ENCODE data around the gene KRT73.
A peak's percentile ranks its signal among the peaks of the same experiment; 100 is the strongest.

KRT73 gene

DNA sequence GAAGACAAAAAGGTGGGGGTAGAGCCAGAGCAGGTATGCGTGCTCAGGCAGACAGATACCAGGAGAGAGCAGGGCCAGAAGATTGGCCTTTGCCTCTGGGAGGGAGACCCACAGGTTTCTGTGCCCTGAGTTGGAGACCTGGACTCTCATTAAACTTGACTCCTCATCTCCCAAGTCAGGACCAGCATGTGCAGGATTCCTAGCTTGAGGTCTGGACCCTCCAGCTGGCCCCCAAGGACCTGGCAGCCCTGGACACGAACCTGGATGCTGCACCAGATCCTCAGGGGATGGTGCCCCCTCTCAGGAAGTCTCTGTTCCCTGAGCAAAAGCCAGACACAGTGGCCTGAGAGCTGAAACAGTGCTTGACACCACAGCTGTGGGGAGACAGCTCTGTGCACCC is 10.5 kb upstream of the KRT73 start:
- Mint-ChIP-seq H3K27ac (no peak overlapping the region), H3K4me1 (ENCODE audit: low read depth in 2 of 2) (peaks cover 26 to 40% of the 10 kb centered on the region in 2 donors), H3K27me3 (peaks cover 0 to 29% of the 10 kb centered on the region in 2 donors), H3K9me3 (no peaks in the 10 kb centered on the region), H3K4me3 (no peak overlapping the region), H3K36me3 (ENCODE audit: insufficient read depth) (no peaks in the 10 kb centered on the region)
- ATAC-seq (replicated peaks) (no peak), DNase-seq (no peak)

DNA sequence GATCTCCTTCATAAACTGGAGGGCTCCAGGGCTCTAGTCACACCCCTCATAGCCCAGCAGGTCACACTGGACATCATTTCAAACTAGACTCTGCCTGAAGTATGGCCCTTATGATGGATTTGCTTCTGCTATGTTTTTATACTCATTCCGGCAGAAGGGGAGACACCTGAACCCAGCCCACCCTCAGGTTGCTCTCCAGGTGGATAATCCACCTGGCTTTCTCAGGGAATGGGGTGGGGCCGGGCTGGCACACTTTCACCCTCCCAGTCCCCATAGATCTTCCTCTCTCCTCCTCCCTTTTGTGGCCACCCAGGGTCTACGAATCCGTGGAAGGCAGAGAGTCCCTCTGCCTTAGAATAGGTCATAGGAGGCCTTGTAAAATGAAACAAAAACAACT is 9.8 kb upstream of the KRT73 start:
- Mint-ChIP-seq H3K36me3 (ENCODE audit: insufficient read depth) (no peaks in the 10 kb centered on the region), H3K27ac (no peak overlapping the region), H3K9me3 (no peaks in the 10 kb centered on the region), H3K4me1 (ENCODE audit: low read depth in 2 of 2) (peaks cover 20 to 35% of the 10 kb centered on the region in 2 donors), H3K27me3 (peaks cover 0 to 26% of the 10 kb centered on the region in 2 donors), H3K4me3 (peak overlapping the region in 1 of 2 donors; percentile 4)
- no peak for ATAC-seq (replicated peaks)
- no peak for DNase-seq

DNA sequence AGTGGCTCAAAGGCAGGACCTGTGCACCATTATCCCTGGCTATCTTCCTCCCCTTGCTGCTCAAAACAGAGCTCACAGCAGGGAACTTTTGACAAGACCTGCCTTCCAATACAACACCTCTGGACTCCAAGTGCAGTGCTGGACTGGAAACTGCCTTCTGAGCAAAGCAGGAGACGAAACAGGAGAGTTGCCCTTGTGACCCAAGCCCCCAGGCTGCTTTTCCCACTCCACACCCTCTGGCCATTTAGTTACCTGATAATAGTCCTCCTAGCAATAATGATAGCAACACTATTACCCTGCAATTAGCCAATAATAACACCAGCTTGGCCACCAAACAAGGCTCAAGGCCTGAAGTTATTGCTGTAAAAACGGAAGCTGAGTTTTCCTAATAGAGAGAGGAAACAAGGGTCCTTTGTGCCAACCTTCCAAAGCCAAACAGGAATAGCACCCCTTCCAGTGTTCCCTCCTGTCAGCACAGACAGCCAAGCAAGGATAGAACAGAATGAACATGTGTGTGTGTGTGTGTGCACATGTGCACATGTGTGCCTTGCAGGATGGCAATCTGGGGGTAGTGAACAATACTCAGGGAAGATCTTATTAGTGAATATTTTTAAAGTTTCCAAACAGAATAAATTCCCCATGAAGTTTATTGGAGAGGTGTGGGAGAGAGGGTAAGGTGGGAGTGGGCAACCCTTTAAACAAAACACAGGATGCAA is 9.2 kb upstream of the KRT73 start:
- ATAC-seq (replicated peaks), result no peak
- no peaks in the 10 kb centered on the region for H3K36me3 Mint-ChIP-seq (ENCODE audit: insufficient read depth)
- H3K4me3 Mint-ChIP-seq, result no peak overlapping the region
- H3K27ac Mint-ChIP-seq, result no peak overlapping the region
- peaks cover 0 to 26% of the 10 kb centered on the region in 2 donors for H3K27me3 Mint-ChIP-seq
- H3K4me1 Mint-ChIP-seq (ENCODE audit: low read depth in 2 of 2), result peaks cover 20 to 31% of the 10 kb centered on the region in 2 donors
- no peak for DNase-seq
- H3K9me3 Mint-ChIP-seq, result no peaks in the 10 kb centered on the region

DNA sequence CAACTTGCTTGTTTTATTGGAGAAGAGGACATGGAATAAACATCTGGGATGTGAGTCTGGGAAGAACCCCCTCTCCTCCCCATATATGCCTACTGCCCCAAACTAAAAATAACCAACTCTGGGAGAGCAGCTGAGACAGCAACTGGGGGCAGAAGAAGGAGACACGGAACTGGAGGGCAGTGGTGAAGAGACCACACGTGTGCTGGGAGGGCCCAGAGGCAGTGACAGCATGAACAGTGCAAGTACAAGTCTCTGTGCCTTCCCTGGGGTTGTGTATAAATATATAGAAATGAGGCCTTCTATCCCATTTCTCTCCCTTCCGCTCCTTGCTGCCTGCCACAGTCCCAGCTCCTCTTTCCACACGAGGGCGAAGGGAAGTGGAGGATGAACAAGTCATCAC is 4.0 kb upstream of the KRT73 start:
- Mint-ChIP-seq H3K4me3 (no peak overlapping the region), H3K36me3 (ENCODE audit: insufficient read depth) (no peaks in the 10 kb centered on the region), H3K27ac (no peak overlapping the region), H3K4me1 (ENCODE audit: low read depth in 2 of 2) (peaks cover 2 to 4% of the 10 kb centered on the region in 2 donors), H3K27me3 (peaks cover 0 to 29% of the 10 kb centered on the region in 2 donors), H3K9me3 (no peaks in the 10 kb centered on the region)
- ATAC-seq (replicated peaks) (no peak), DNase-seq (no peak)

DNA sequence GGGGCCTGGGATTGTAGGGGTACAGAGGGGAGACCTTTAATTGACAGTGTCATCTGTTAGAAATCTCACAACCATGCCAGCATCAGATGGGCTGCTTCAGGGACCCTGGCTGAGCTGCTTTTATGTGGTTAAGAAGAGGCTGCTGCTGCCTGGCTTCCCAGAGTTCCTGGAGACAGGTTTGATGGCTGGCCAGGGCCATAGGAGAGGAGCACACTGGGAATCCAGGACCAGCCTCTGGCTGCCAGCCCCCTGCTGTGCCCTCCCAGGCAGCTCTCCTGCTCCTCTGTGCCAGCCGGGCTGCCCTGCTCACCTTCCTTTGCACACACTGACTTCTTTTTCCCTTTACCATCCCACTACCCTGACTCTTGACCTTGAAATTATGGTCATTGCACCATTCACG is 507 bp upstream of the KRT73 start:
- Mint-ChIP-seq H3K27me3 (peaks cover 8 to 46% of the 10 kb centered on the region in 2 donors), H3K9me3 (no peaks in the 10 kb centered on the region), H3K27ac (no peak overlapping the region), H3K4me3 (no peak overlapping the region), H3K4me1 (ENCODE audit: low read depth in 2 of 2) (peaks cover 10 to 11% of the 10 kb centered on the region in 2 donors), H3K36me3 (ENCODE audit: insufficient read depth) (no peaks in the 10 kb centered on the region)
- ATAC-seq (replicated peaks) (no peak), DNase-seq (no peak)

DNA sequence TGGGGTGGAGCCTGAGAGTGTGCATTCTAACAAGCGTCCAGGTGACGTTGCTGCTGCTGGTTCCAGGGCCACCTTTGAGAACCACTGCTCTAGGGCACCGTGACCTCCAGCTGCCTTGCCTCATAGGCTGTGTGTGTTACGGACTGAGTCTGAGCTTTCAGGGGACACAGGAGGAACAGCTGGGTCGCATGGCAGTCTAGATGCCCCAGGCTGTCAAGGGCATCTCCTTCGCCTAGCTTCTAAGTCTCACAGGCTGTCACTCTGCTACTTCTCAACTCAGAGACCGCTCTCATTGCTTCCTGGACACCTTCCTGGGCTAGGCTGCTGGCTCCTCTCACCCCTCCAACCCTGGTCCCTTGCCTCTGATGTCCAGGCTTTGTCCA is 965 bp downstream of the KRT73 start:
- peaks cover 12 to 14% of the 10 kb centered on the region in 2 donors for H3K4me1 Mint-ChIP-seq (ENCODE audit: low read depth in 2 of 2)
- H3K36me3 Mint-ChIP-seq (ENCODE audit: insufficient read depth), result no peaks in the 10 kb centered on the region
- H3K27ac Mint-ChIP-seq, result peak overlapping the region in 1 of 2 donors; percentile 21
- DNase-seq, result no peak
- H3K9me3 Mint-ChIP-seq, result no peaks in the 10 kb centered on the region
- ATAC-seq (replicated peaks), result no peak
- peaks cover 8 to 46% of the 10 kb centered on the region in 2 donors for H3K27me3 Mint-ChIP-seq
- H3K4me3 Mint-ChIP-seq, result no peak overlapping the region

DNA sequence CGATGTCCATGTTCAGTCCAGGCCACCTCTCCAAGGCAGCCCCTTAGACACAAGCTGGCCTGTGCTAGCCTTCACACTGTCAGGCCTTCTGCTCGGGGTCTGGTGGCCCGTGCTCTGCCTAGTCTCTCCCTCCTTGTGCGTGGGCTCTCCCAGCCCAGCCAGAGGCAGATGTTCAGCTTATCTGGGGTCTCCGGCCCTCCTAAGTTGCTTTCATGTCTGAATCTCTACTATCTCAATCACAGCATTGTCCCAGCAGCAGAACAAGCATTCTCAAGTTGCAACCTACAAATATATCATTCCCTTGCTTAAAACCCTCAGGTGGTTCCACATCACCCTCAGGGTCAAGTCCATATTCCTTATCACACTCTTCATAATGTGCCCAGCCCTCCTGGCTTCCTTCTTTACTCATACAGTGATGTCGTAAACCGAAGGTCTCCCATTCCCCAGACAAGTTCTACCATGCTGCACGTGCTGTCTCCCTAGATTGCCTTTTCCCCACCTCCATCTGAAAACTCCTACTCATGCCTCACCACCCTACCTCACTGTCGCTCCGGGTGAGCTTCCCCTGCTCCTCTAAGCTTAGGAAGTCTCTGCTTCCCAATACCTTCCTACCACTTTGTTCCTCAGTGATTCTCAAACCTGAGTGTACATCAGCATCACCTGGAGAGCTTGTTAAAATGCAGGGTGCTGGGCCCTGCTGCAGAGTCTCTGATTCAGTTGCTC is 1.5 kb downstream of the KRT73 start:
- Mint-ChIP-seq H3K27ac (peak overlapping the region in 1 of 2 donors; percentile 21), H3K9me3 (no peaks in the 10 kb centered on the region), H3K36me3 (ENCODE audit: insufficient read depth) (no peaks in the 10 kb centered on the region), H3K4me3 (no peak overlapping the region), H3K4me1 (ENCODE audit: low read depth in 2 of 2) (peaks cover 12 to 16% of the 10 kb centered on the region in 2 donors), H3K27me3 (peaks cover 8 to 48% of the 10 kb centered on the region in 2 donors)
- no peak for DNase-seq
- ATAC-seq (replicated peaks), result no peak

DNA sequence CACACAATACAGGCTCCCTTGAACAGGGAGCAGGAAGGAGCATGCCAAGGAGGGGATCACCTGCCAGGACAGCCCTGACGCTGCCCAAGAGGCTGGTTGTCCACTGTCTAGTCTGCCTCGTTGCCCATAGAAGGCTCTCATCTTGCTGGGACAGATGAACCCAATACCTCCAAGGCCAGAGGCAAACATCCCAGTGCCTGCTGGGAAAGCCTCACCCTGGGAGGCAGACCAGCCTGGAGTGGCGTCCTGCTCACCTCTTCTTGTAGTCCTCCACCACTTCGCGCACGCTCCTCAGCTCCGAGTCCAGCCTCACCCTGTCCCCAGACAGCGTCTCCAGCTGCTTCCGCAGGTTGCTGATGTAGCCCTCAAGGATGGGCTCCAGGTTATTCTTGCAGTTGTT is 2.4 kb downstream of the KRT73 start:
- no peaks in the 10 kb centered on the region for H3K36me3 Mint-ChIP-seq (ENCODE audit: insufficient read depth)
- H3K27me3 Mint-ChIP-seq, result peaks cover 8 to 52% of the 10 kb centered on the region in 2 donors
- H3K4me1 Mint-ChIP-seq (ENCODE audit: low read depth in 2 of 2), result peaks cover 15 to 19% of the 10 kb centered on the region in 2 donors
- no peak for DNase-seq
- H3K9me3 Mint-ChIP-seq, result no peaks in the 10 kb centered on the region
- H3K4me3 Mint-ChIP-seq, result no peak overlapping the region
- H3K27ac Mint-ChIP-seq, result no peak overlapping the region
- ATAC-seq (replicated peaks), result no peak

DNA sequence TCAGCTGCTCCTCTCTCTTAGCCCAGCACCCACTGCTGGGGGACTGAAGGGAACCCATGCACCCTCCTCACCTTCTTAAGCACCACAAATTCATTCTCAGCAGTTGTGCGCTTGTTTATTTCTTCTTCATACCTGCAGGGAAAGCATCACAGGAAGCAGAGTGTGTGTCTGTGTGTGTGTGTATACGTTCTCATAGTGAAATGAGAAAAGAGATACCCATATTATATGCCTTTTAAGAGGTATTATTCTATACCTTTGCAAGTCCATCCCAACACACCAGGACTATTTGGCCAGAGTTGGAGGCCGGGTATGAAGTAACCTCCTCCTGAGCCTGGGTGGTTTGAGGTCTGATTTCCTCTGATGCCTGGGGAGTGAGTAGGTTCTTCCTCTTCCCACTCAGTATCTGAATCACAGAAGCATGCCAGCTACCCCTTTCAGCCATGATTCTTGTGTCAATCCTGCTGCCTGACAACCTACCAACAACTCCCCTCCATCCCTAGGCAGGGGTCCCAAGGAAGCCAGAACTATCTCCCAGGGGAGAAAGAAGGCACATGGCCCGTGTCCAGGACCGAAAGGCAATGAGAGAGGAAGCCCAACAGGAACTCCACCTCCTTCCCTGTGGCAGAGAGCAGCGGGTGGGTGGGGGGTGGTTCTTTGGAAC is 3.0 kb downstream of the KRT73 start:
- DNase-seq (no peak), ATAC-seq (replicated peaks) (no peak)
- Mint-ChIP-seq H3K27me3 (peaks cover 8 to 52% of the 10 kb centered on the region in 2 donors), H3K4me1 (ENCODE audit: low read depth in 2 of 2) (peaks cover 20 to 24% of the 10 kb centered on the region in 2 donors), H3K4me3 (no peak overlapping the region), H3K9me3 (no peaks in the 10 kb centered on the region), H3K36me3 (ENCODE audit: insufficient read depth) (no peaks in the 10 kb centered on the region), H3K27ac (peak overlapping the region; percentile 11 to 20)

DNA sequence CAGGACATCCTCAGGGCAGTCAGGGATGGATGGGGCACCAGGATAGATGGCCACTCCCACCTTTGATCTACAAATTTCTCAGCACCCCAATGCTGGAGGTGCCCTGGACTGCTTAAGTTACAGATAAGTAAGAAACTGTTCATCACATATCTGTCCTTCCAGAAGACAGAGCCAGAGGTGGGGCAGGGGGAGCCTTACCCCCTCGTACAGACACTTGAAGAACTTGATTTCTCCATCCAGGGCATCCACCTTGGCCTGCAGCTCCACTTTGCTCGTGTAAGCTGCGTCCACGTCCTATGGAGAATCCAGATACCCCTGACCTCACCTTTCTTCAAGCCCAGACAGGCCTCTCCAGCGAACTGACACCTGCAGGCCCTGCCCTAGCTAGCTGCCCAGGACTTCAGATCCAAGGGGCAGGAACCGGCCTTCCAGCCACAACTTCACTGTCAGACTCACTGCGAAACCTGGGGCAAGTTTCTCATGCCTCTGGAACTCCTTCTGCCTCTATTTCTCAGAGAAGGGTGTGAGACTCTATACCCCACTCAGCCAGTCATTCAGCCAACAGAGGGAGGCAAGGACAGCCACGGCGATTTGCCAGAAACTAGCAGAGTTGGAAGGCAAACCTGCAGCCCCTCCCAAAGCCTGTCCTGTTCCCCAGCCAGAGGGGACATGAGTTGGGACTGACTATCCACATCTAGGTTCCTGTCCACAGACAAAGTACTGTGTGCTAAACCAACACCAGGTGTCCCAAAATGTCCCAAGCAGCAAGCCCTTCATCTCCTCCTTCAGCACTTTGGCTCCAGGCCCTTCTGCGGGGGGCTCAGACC is 3.8 kb downstream of the KRT73 start:
- DNase-seq (no peak), ATAC-seq (replicated peaks) (no peak)
- peak overlapping the region; percentile 11 to 20 for H3K27ac Mint-ChIP-seq
- peaks cover 20 to 28% of the 10 kb centered on the region in 2 donors for H3K4me1 Mint-ChIP-seq (ENCODE audit: low read depth in 2 of 2)
- no peak overlapping the region for H3K4me3 Mint-ChIP-seq
- peaks cover 8 to 50% of the 10 kb centered on the region in 2 donors for H3K27me3 Mint-ChIP-seq
- no peaks in the 10 kb centered on the region for H3K9me3 Mint-ChIP-seq
- no peaks in the 10 kb centered on the region for H3K36me3 Mint-ChIP-seq (ENCODE audit: insufficient read depth)

DNA sequence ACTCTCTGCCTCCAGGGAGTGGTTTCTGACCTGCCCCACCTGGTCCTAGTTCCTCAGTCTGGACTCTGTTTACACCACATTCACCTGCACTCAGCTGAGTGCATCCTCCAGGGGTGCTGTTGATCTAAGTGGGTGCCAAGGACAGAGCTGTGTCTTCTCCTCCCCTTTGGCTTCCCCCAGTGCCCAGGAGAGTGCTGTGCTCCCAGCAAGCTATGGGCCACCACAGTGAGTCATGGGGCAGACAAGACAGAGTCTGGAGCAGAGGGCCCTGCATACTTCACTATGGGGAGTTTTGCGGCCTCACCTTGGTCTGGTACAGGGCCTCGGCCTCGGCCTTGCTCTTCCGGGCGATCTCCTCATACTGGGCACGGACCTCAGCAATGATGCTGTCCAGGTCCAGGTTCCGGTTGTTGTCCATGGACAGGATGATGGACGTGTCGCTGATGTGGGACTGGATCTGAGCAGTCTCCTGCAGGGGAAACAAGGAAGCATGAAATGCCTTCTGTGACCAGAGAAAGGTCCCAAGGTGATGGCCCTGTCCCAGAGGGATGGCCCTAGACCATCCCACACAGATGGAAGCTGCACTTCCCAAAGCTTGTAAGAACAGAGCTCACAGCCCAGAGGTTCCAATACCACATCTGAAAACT is 4.9 kb downstream of the KRT73 start:
- peaks cover 8 to 51% of the 10 kb centered on the region in 2 donors for H3K27me3 Mint-ChIP-seq
- peak overlapping the region in 1 of 2 donors; percentile 13 for H3K27ac Mint-ChIP-seq
- H3K4me1 Mint-ChIP-seq (ENCODE audit: low read depth in 2 of 2), result peaks cover 20 to 32% of the 10 kb centered on the region in 2 donors
- ATAC-seq (replicated peaks), result no peak
- H3K36me3 Mint-ChIP-seq (ENCODE audit: insufficient read depth), result peaks cover 3% of the 10 kb centered on the region
- H3K4me3 Mint-ChIP-seq, result no peak overlapping the region
- H3K9me3 Mint-ChIP-seq, result no peaks in the 10 kb centered on the region
- no peak for DNase-seq

DNA sequence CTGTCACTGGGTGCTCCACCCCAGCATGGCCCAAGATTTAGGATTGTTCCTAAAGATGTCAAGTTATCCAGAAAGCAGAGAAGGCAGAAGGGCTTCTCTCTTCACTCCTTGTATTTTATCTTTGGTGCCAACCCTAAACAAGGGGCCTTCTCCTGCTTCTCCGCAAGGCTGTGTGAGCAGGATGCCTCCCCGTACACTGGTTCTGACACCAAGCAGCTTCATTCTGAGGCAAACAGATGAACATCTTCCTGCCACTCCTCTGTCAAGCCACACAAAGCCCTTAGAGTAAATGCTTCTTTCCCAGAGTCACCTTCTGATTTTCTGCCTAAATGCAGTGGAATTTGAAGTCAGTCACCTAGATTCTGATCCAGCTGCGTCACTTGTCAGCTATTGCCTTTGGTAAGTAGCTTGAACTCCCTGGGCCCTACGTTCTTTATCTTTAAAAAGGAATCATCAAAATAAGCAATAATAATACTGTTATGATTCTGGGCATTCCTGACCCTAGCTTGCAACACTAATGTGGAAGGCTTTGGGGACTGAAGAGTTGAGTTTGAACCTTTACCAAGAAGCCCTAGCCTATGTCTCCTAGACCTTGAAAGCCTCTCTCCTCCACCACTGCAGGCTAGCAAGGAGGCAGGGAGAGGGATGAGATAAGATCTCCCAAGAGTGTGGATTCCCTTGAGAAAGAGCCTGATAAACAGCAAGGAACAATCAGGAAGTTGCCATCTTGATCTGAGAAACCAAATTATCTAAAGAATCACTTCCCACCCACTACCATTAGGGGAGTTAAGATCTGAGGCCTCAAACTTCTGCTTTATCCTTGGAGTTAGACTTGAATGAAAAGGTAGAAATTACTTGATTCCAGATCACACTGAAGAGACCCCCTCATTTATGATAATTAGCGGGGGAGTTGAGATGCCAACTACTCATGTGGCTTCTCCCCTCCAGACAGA is 5.7 kb downstream of the KRT73 start:
- peaks cover 20 to 35% of the 10 kb centered on the region in 2 donors for H3K4me1 Mint-ChIP-seq (ENCODE audit: low read depth in 2 of 2)
- H3K4me3 Mint-ChIP-seq, result no peak overlapping the region
- ATAC-seq (replicated peaks), result no peak
- peaks cover 11 to 59% of the 10 kb centered on the region in 2 donors for H3K27me3 Mint-ChIP-seq
- no peaks in the 10 kb centered on the region for H3K9me3 Mint-ChIP-seq
- H3K36me3 Mint-ChIP-seq (ENCODE audit: insufficient read depth), result peaks cover 3% of the 10 kb centered on the region
- H3K27ac Mint-ChIP-seq, result no peak overlapping the region
- DNase-seq, result no peak
